Neural cell (in vitro differentiated cells): ENCODE results near the gene KRT7. TPM values are rescaled to one million over a fixed set of nuclear protein-coding genes. Genes with fewer than 3 reads are reported as not detected.

Source experiments
- H2AFZ ChIP-seq: fragments of 200-600, 300-800 bp; sonication (generic), shearing (Covaris generic); 2 replicates; pipeline ENCODE4 v1.6.0; 2014; ENCODE audit warnings: low read depth, mild to moderate bottlenecking, antibody characterized with exemption, low read length, moderate library complexity
- H3F3A ChIP-seq: fragments of 200-600 bp; shearing (Covaris generic); 2 replicates; pipeline ENCODE4 v1.6.1; 2016; ENCODE audit warnings: mild to moderate bottlenecking, moderate library complexity, mixed read lengths, antibody characterized with exemption, low read length; ENCODE audit not compliant: insufficient read depth, poor library complexity, severe bottlenecking
- H3K27ac ChIP-seq: fragments of 200-600, 300-800 bp; sonication (generic), shearing (Covaris generic); 2 replicates; pipeline ENCODE4 v1.5.1; 2014; ENCODE audit warnings: mild to moderate bottlenecking, low read length, moderate library complexity
- H3K27me3 ChIP-seq: fragments of 300-800, 200-600 bp; sonication (generic), shearing (Covaris generic); 2 replicates; pipeline ENCODE4 v1.6.0; 2014; ENCODE audit warnings: mild to moderate bottlenecking, low read depth, low read length, moderate library complexity; ENCODE audit not compliant: insufficient read depth
- H3K36me3 ChIP-seq: fragments of 300-800, 200-600 bp; sonication (generic), shearing (Covaris generic); 2 replicates; pipeline ENCODE4 v1.5.1; 2014; ENCODE audit warnings: mild to moderate bottlenecking, antibody characterized with exemption, low read length, moderate library complexity; ENCODE audit not compliant: insufficient read depth
- H3K4me2 ChIP-seq: fragments of 300-800, 200-600 bp; sonication (generic), shearing (Covaris generic); 2 replicates; pipeline ENCODE4 v1.6.0; 2014; ENCODE audit warnings: mild to moderate bottlenecking, low read length
- H3K4me3 ChIP-seq: fragments of 300-800, 200-600 bp; sonication (generic), shearing (Covaris generic); 2 replicates; pipeline ENCODE4 v1.5.1; 2014; ENCODE audit warnings: mild to moderate bottlenecking, low read length, moderate library complexity
- H3K79me2 ChIP-seq: fragments of 200-600 bp; shearing (Covaris generic); replicated peaks from 2 replicates; pipeline ENCODE4 v1.6.0; 2014; ENCODE audit warnings: mild to moderate bottlenecking, low read length, moderate library complexity; ENCODE audit not compliant: insufficient read depth
- H3K9ac ChIP-seq: fragments of 300-800, 200-600 bp; sonication (generic), shearing (Covaris generic); 2 replicates; pipeline ENCODE4 v1.6.1; 2016; ENCODE audit warnings: mild to moderate bottlenecking, low read length, mixed read lengths
- H3K9me2 ChIP-seq: fragments of 200-600 bp; shearing (Covaris generic); 2 replicates; pipeline ENCODE4 v1.6.1; 2016; ENCODE audit warnings: mild to moderate bottlenecking, low read length, mixed read lengths; ENCODE audit not compliant: insufficient read depth
- H3K9me3 ChIP-seq: fragments of 200-600, 300-800 bp; sonication (generic), shearing (Covaris generic); 2 replicates; pipeline ENCODE4 v1.6.1; 2016; ENCODE audit warnings: mild to moderate bottlenecking, mixed run types, low read length, moderate library complexity, mixed read lengths
- H4K20me1 ChIP-seq: fragments of 200-600 bp; shearing (Covaris generic); 2 replicates; pipeline ENCODE4 v1.6.1; 2016; ENCODE audit warnings: mild to moderate bottlenecking, mixed run types; ENCODE audit not compliant: insufficient read depth
- EP300 ChIP-seq: fragments of 450-650 bp; conservative IDR thresholded peaks from 2 replicates; pipeline ENCODE4 v1.6.1; 2014; ENCODE audit warnings: antibody characterized with exemption, mild to moderate bottlenecking, moderate library complexity; ENCODE audit not compliant: poor library complexity, severe bottlenecking
- EZH2 ChIP-seq: fragments of 200-600, 300-800 bp; shearing (Covaris generic), sonication (generic); IDR thresholded peaks from 2 replicates; pipeline ENCODE4 v1.6.1; 2014; ENCODE audit warnings: antibody characterized with exemption, low read length, borderline replicate concordance, mild to moderate bottlenecking; ENCODE audit not compliant: insufficient read depth, poor library complexity, severe bottlenecking
- MXI1 ChIP-seq: fragments of 450-650 bp; conservative IDR thresholded peaks from 2 replicates; pipeline ENCODE4 v1.6.1; 2014; ENCODE audit warnings: antibody characterized with exemption, mild to moderate bottlenecking; ENCODE audit not compliant: poor library complexity, severe bottlenecking
- POLR2AphosphoS5 ChIP-seq: IDR thresholded peaks from 2 replicates; pipeline ENCODE4 v1.6.1; 2012
- RAD21 ChIP-seq: fragments of 450-650 bp; conservative IDR thresholded peaks from 2 replicates; pipeline ENCODE4 v1.6.1; 2014; ENCODE audit warnings: antibody characterized with exemption, mild to moderate bottlenecking, moderate library complexity
- SMC3 ChIP-seq: fragments of 450-650 bp; conservative IDR thresholded peaks from 2 replicates; pipeline ENCODE4 v1.6.1; 2014; ENCODE audit warnings: antibody characterized with exemption, mild to moderate bottlenecking, moderate library complexity; ENCODE audit not compliant: poor library complexity
- TAF1 ChIP-seq: IDR thresholded peaks from 2 replicates; pipeline ENCODE4 v1.6.1; 2012; ENCODE audit warnings: low read depth
- polyA plus RNA-seq: library from polyadenylated mRNA; depleted of rRNA; stranded (reverse); fragments of >200 nt; gene quantifications from 2 replicates; pipeline ENCODE4 v1.2.3, GENCODE V29; 2014
- TF ChIP-seq, protein P1 (sequence below): fragments of 450-650 bp; IDR thresholded peaks from 2 replicates; pipeline ENCODE4 v1.5.1; 2014; ENCODE audit warnings: antibody characterized with exemption, mild to moderate bottlenecking, moderate library complexity; ENCODE audit not compliant: poor library complexity, severe bottlenecking
- TF ChIP-seq, protein P2 (sequence below): IDR thresholded peaks from 2 replicates; pipeline ENCODE4 v1.6.1; 2012; ENCODE audit warnings: borderline replicate concordance

Gene KRT7
- polyA plus RNA-seq, 1 donor from 2014 or later, result not detected

GRCh38 chr12:52264435-52264825, 31.4 kb downstream of the KRT7 start:
- no peaks in the 10 kb centered on the region for H3K36me3 ChIP-seq
- H3F3A ChIP-seq, result no peaks in the 10 kb centered on the region
- H3K4me3 ChIP-seq, result no peak overlapping the region
- no peak overlapping the region for H3K9ac ChIP-seq
- H3K79me2 ChIP-seq, result no peaks in the 10 kb centered on the region
- H3K27me3 ChIP-seq, result no peaks in the 10 kb centered on the region
- no peaks in the 10 kb centered on the region for H3K9me3 ChIP-seq
- no peak overlapping the region for H2AFZ ChIP-seq
- H3K9me2 ChIP-seq, result no peaks in the 10 kb centered on the region
- H3K27ac ChIP-seq, result no peak overlapping the region
- no peak overlapping the region for H3K4me2 ChIP-seq
- H4K20me1 ChIP-seq, result no peaks in the 10 kb centered on the region
- TF ChIP-seq MXI1, result no peak
- TF ChIP-seq TAF1, result no peak

GRCh38 chr12:52266514-52266913, 33.5 kb downstream of the KRT7 start:
- Histone ChIP-seq H4K20me1 (no peaks in the 10 kb centered on the region), H2AFZ (no peak overlapping the region), H3K9me2 (no peaks in the 10 kb centered on the region), H3K9me3 (no peaks in the 10 kb centered on the region), H3K79me2 (no peaks in the 10 kb centered on the region), H3K27ac (no peak overlapping the region), H3K9ac (no peak overlapping the region), H3F3A (no peaks in the 10 kb centered on the region), H3K36me3 (no peaks in the 10 kb centered on the region), H3K27me3 (no peaks in the 10 kb centered on the region), H3K4me2 (no peak overlapping the region), H3K4me3 (no peak overlapping the region)
- no peak for TF ChIP-seq RAD21

GRCh38 chr12:52267266-52267665, 34.2 kb downstream of the KRT7 start:
- Histone ChIP-seq H4K20me1 (no peaks in the 10 kb centered on the region), H3K9me3 (no peaks in the 10 kb centered on the region), H3K27ac (no peak overlapping the region), H3K9ac (no peak overlapping the region), H3K9me2 (no peaks in the 10 kb centered on the region), H3K27me3 (no peaks in the 10 kb centered on the region), H3K4me2 (no peak overlapping the region), H3K36me3 (no peaks in the 10 kb centered on the region), H3F3A (no peaks in the 10 kb centered on the region), H3K4me3 (no peak overlapping the region), H3K79me2 (no peaks in the 10 kb centered on the region), H2AFZ (no peak overlapping the region)
- TF ChIP-seq MXI1, result no peak
- no peak for TF ChIP-seq EP300
- TF ChIP-seq, protein P1, sequence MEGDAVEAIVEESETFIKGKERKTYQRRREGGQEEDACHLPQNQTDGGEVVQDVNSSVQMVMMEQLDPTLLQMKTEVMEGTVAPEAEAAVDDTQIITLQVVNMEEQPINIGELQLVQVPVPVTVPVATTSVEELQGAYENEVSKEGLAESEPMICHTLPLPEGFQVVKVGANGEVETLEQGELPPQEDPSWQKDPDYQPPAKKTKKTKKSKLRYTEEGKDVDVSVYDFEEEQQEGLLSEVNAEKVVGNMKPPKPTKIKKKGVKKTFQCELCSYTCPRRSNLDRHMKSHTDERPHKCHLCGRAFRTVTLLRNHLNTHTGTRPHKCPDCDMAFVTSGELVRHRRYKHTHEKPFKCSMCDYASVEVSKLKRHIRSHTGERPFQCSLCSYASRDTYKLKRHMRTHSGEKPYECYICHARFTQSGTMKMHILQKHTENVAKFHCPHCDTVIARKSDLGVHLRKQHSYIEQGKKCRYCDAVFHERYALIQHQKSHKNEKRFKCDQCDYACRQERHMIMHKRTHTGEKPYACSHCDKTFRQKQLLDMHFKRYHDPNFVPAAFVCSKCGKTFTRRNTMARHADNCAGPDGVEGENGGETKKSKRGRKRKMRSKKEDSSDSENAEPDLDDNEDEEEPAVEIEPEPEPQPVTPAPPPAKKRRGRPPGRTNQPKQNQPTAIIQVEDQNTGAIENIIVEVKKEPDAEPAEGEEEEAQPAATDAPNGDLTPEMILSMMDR, result no peak
- TF ChIP-seq SMC3, result no peak
- no peak for TF ChIP-seq POLR2AphosphoS5
- TF ChIP-seq TAF1, result no peak
- TF ChIP-seq, protein P2, sequence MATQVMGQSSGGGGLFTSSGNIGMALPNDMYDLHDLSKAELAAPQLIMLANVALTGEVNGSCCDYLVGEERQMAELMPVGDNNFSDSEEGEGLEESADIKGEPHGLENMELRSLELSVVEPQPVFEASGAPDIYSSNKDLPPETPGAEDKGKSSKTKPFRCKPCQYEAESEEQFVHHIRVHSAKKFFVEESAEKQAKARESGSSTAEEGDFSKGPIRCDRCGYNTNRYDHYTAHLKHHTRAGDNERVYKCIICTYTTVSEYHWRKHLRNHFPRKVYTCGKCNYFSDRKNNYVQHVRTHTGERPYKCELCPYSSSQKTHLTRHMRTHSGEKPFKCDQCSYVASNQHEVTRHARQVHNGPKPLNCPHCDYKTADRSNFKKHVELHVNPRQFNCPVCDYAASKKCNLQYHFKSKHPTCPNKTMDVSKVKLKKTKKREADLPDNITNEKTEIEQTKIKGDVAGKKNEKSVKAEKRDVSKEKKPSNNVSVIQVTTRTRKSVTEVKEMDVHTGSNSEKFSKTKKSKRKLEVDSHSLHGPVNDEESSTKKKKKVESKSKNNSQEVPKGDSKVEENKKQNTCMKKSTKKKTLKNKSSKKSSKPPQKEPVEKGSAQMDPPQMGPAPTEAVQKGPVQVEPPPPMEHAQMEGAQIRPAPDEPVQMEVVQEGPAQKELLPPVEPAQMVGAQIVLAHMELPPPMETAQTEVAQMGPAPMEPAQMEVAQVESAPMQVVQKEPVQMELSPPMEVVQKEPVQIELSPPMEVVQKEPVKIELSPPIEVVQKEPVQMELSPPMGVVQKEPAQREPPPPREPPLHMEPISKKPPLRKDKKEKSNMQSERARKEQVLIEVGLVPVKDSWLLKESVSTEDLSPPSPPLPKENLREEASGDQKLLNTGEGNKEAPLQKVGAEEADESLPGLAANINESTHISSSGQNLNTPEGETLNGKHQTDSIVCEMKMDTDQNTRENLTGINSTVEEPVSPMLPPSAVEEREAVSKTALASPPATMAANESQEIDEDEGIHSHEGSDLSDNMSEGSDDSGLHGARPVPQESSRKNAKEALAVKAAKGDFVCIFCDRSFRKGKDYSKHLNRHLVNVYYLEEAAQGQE, result no peak
- TF ChIP-seq EZH2, result no peak
- no peak for TF ChIP-seq RAD21
